B cell (primary cell): ENCODE measurements around the gene GPC3. TPM values are rescaled to one million over a fixed set of nuclear protein-coding genes. Genes with fewer than 3 reads are reported as not detected.

Experiments used
- ATAC-seq: fragments of 200-7000 bp; cut with Tn5 transposase; one replicate; pipeline ENCODE4 v1.10.0; 2021; ENCODE audit warnings: low read depth, mild to moderate bottlenecking, moderate number of reproducible peaks, moderate library complexity
- CTCF ChIA-PET: fragments of 350-600 bp; sonication (Branson Sonifier 250); formaldehyde crosslinking; loops from one replicate; lab custom pipeline; 2021; ENCODE audit warnings: antibody characterized with exemption, inconsistent platforms; lab: Charles Lee
- POLR2A ChIA-PET: fragments of 350-600 bp; sonication (Branson Sonifier 250); formaldehyde crosslinking; loops from one replicate; lab custom pipeline; 2021; ENCODE audit warnings: antibody characterized with exemption; lab: Charles Lee
- DNase-seq: peaks from one replicate; pipeline ENCODE4 v3.0.0; 2013
- H2AFZ ChIP-seq: 2 replicates; pipeline ENCODE4 v1.6.1; 2012; ENCODE audit warnings: mild to moderate bottlenecking, low read depth, low read length; ENCODE audit not compliant: insufficient read depth, poor library complexity, severe bottlenecking
- H3K27ac ChIP-seq, 2 donors: 1 replicate in 1 of 2; 2 replicates in 1 of 2; pipeline ENCODE4 v1.5.1; 2012 to 2013; ENCODE audit warnings: low read length in 2 of 2, mild to moderate bottlenecking in 2 of 2, moderate library complexity in 1 of 2
- H3K27me3 ChIP-seq, 4 experiments: fragments of 200-600 bp in 1 of 4; sonication (generic) in 1 of 4; replicated peaks in 1 of 4; 1 replicate in 2 of 4; 2 replicates in 2 of 4; pipeline versions ENCODE4 v1.6.1 to v1.7.0; 2013 to 2016; ENCODE audit warnings: low read length in 3 of 4, mild to moderate bottlenecking in 2 of 4, mixed read lengths in 1 of 4, moderate library complexity in 1 of 4; ENCODE audit not compliant: insufficient read depth in 4 of 4, control insufficient read depth in 3 of 4; ENCODE audit errors: control extremely low read depth in 1 of 4
- H3K36me3 ChIP-seq, 2 experiments: replicated peaks in 1 of 2; 1 replicate in 1 of 2; 2 replicates in 1 of 2; pipeline versions ENCODE4 v1.6.1 to v1.7.1; 2013; ENCODE audit warnings: low read length in 1 of 2; ENCODE audit not compliant: insufficient read depth in 2 of 2, control insufficient read depth in 1 of 2; ENCODE audit errors: control extremely low read depth in 1 of 2, extremely low read depth in 1 of 2
- H3K4me1 ChIP-seq, 2 donors: fragments of 200-600 bp in 1 of 2; sonication (generic) in 1 of 2; 1 replicate in 1 of 2; 2 replicates in 1 of 2; pipeline versions ENCODE4 v1.5.1 to v1.6.1; 2013 to 2017; ENCODE audit warnings: low read length in 2 of 2; ENCODE audit not compliant: control insufficient read depth in 2 of 2, insufficient read depth in 2 of 2
- H3K4me2 ChIP-seq: replicated peaks from 2 replicates; pipeline ENCODE3; 2012; ENCODE audit warnings: mild to moderate bottlenecking, low read depth, low read length; ENCODE audit not compliant: poor library complexity, severe bottlenecking
- H3K4me3 ChIP-seq, 5 experiments: fragments of 200-600 bp in 1 of 5; sonication (generic) in 1 of 5; 1 replicate in 3 of 5; 2 replicates in 2 of 5; pipeline versions ENCODE4 v1.5.1 to v1.7.0; 2011 to 2016; ENCODE audit warnings: low read length in 4 of 5, mild to moderate bottlenecking in 4 of 5, low read depth in 2 of 5, control low read depth in 1 of 5, moderate library complexity in 1 of 5; ENCODE audit not compliant: insufficient read depth in 1 of 5; ENCODE audit errors: control extremely low read depth in 1 of 5, extremely low read depth in 1 of 5
- H3K79me2 ChIP-seq: fragments of 200-600 bp; sonication (generic); one replicate; pipeline ENCODE4 v1.6.0; 2016; ENCODE audit warnings: low read length; ENCODE audit not compliant: control insufficient read depth, insufficient read depth
- H3K9ac ChIP-seq: fragments of 200-600 bp; sonication (generic); 2 replicates; pipeline ENCODE4 v1.6.1; 2017; ENCODE audit warnings: mild to moderate bottlenecking, low read length, moderate library complexity
- H3K9me3 ChIP-seq, 3 donors: one replicate each; pipeline versions ENCODE4 v1.6.1 to v1.7.1; 2013; ENCODE audit warnings: low read length in 2 of 3; ENCODE audit not compliant: control insufficient read depth in 2 of 3, insufficient read depth in 1 of 3; ENCODE audit errors: control extremely low read depth in 1 of 3
- H4K20me1 ChIP-seq: 2 replicates; pipeline ENCODE4 v1.6.0; 2012; ENCODE audit warnings: mild to moderate bottlenecking, low read length; ENCODE audit not compliant: insufficient read depth, control insufficient read depth, poor library complexity, severe bottlenecking
- H3K27ac Mint-ChIP-seq: one replicate; pipeline ENCODE4 v1.8.0; 2021; ENCODE audit warnings: mixed read lengths
- H3K27me3 Mint-ChIP-seq: one replicate; pipeline ENCODE4 v1.8.0; 2021; ENCODE audit warnings: mixed read lengths
- H3K4me1 Mint-ChIP-seq: one replicate; pipeline ENCODE4 v1.8.0; 2021; ENCODE audit warnings: mixed read lengths
- H3K4me3 Mint-ChIP-seq: one replicate; pipeline ENCODE4 v1.8.0; 2021; ENCODE audit warnings: mixed read lengths
- H3K9me3 Mint-ChIP-seq: one replicate; pipeline ENCODE4 v1.8.0; 2022; ENCODE audit warnings: mixed read lengths; ENCODE audit not compliant: insufficient read depth
- EZH2 ChIP-seq: IDR thresholded peaks from 2 replicates; pipeline ENCODE4 v1.6.1; 2012; ENCODE audit warnings: borderline replicate concordance, low read depth, mild to moderate bottlenecking, moderate library complexity, low read length; ENCODE audit not compliant: insufficient read depth, poor library complexity, severe bottlenecking
- WGBS: methylation state at CpG from one replicate; pipeline ENCODE4 v1.1.5; 2013; ENCODE audit warnings: missing lambda C conversion rate; ENCODE audit not compliant: insufficient coverage; 5-methylcytosine and 5-hydroxymethylcytosine counted together
- intact Hi-C: fragments of 100-400 bp; cut with micrococcal nuclease; formaldehyde crosslinking; loops from one replicate; pipeline ENCODE4 v1.10.0; 2022
- polyA plus RNA-seq: library from polyadenylated mRNA; depleted of rRNA; stranded (reverse); fragments of >200 nt; gene quantifications from 2 replicates; pipeline ENCODE4 v1.2.3, GENCODE V29; 2012
- total RNA-seq, 2 donors: library from RNA; stranded (reverse); fragments of 120-200 nt in 1 of 2; gene quantifications; 1 replicate in 1 of 2; 2 replicates in 1 of 2; pipeline versions ENCODE4 v1.2.3 to v1.2.4, GENCODE V29; 2013 to 2022
- TF ChIP-seq, protein P1 (sequence below): fragments of 200-600 bp; IDR thresholded peaks from one replicate; pipeline ENCODE4 v1.8.0; 2022; ENCODE audit warnings: antibody characterized with exemption, mild to moderate bottlenecking

The GPC3 gene
- total and polyA plus RNA-seq, 2 donors (not counting 1 experiment from before 2014, with no cell fraction given), result not detected

GRCh38 chrX:133913658-133914388 lies 71.6 kb downstream of the GPC3 start:
- Histone ChIP-seq H3K27me3 (no peaks in the 10 kb centered on the region), H2AFZ (no peak overlapping the region), H3K36me3 (no peaks in the 10 kb centered on the region), H4K20me1 (no peaks in the 10 kb centered on the region), H3K4me2 (no peak overlapping the region), H3K27ac (no peak overlapping the region), H3K4me1 (no peaks in the 10 kb centered on the region), H3K9ac (no peak overlapping the region), H3K79me2 (no peaks in the 10 kb centered on the region), H3K4me3 (no peak overlapping the region), H3K9me3 (no peaks in the 10 kb centered on the region)
- intact Hi-C loops, result no loop called here
- Mint-ChIP-seq H3K27ac (no peak overlapping the region), H3K9me3 (no peaks in the 10 kb centered on the region), H3K4me3 (no peak overlapping the region), H3K27me3 (no peaks in the 10 kb centered on the region), H3K4me1 (no peaks in the 10 kb centered on the region)
- CTCF ChIA-PET, result no interaction called here
- DNase-seq, result no peak
- WGBS, result no CpG with 5 or more reads among the region's 2 CpGs
- no peak for ATAC-seq
- no peak for TF ChIP-seq EZH2
- TF ChIP-seq, protein P1, sequence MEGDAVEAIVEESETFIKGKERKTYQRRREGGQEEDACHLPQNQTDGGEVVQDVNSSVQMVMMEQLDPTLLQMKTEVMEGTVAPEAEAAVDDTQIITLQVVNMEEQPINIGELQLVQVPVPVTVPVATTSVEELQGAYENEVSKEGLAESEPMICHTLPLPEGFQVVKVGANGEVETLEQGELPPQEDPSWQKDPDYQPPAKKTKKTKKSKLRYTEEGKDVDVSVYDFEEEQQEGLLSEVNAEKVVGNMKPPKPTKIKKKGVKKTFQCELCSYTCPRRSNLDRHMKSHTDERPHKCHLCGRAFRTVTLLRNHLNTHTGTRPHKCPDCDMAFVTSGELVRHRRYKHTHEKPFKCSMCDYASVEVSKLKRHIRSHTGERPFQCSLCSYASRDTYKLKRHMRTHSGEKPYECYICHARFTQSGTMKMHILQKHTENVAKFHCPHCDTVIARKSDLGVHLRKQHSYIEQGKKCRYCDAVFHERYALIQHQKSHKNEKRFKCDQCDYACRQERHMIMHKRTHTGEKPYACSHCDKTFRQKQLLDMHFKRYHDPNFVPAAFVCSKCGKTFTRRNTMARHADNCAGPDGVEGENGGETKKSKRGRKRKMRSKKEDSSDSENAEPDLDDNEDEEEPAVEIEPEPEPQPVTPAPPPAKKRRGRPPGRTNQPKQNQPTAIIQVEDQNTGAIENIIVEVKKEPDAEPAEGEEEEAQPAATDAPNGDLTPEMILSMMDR, result no peak
- POLR2A ChIA-PET, result no interaction called here

DNA sequence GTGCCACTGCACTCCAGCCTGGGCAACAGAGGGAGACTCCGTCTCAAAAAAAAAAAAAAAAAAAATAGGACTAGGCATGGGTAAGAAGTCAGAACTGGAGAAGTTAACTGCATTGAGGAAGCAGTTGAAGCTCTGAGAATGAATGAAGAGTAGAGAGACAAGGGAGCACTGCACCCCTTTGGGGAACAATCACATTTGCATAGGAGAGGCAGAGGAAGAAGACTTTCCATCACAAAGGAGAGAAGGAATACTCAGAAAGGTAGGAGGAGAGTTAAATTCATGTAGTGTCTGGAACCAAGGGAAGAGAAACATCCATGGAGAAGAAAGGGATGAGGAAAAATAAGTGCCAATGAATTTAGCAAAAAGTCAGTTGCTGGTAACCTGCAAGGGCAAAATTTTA lies 72.4 kb downstream of the GPC3 start:
- H3K27me3 Mint-ChIP-seq, result no peaks in the 10 kb centered on the region
- intact Hi-C loops, result no loop called here
- Histone ChIP-seq H3K79me2 (no peaks in the 10 kb centered on the region), H3K27ac (no peak overlapping the region), H3K4me3 (no peak overlapping the region), H3K4me2 (no peak overlapping the region), H3K36me3 (no peaks in the 10 kb centered on the region), H3K4me1 (no peaks in the 10 kb centered on the region), H3K9me3 (no peaks in the 10 kb centered on the region), H2AFZ (no peak overlapping the region), H3K9ac (no peak overlapping the region), H3K27me3 (no peaks in the 10 kb centered on the region), H4K20me1 (no peaks in the 10 kb centered on the region)
- ATAC-seq, result no peak
- H3K27ac Mint-ChIP-seq, result no peak overlapping the region
- WGBS, result no CpG with 5 or more reads among the region's 1 CpG
- no peak for TF ChIP-seq EZH2
- TF ChIP-seq, protein P1, result no peak
- ChIA-PET POLR2A (no interaction called here), CTCF (no interaction called here)
- H3K9me3 Mint-ChIP-seq, result no peaks in the 10 kb centered on the region
- DNase-seq, result no peak
- H3K4me3 Mint-ChIP-seq, result no peak overlapping the region
- no peaks in the 10 kb centered on the region for H3K4me1 Mint-ChIP-seq
